Measurements from ENCODE around the gene PPP1R14C.

- TF ChIP-seq CTCF (IDR thresholded peaks at IDR 0.05; ENCODE audit: extremely low read depth in 1 of 2, insufficient read depth in 1 of 2, low read depth in 1 of 2, low read length in 2 of 2) (no peak), POLR2A (IDR thresholded peaks at IDR 0.05; ENCODE audit: low read depth, low read length) (no peak), GATA2 (IDR thresholded peaks at IDR 0.05; ENCODE audit: insufficient read depth, insufficient read length, low read depth, low read length) (no peak), POLR2AphosphoS5 (IDR thresholded peaks at IDR 0.05; ENCODE audit: insufficient read depth, low read depth, low read length) (no peak)
These were observed 39.7 kb downstream of the PPP1R14C start for GRCh38 chr6:150182460-150183078.

Measured in endothelial cell of umbilical vein (primary cell).